ENCODE measurements around the gene ACACB.
A peak's percentile ranks its signal among the peaks of the same experiment; 100 is the strongest.

Gene ACACB

GRCh38 chr12:109258201-109258600 is 141.8 kb downstream of the ACACB start:
- DNase-seq (ENCODE audit: low read depth), result no peak

GRCh38 chr12:109258607-109259544 is 142.5 kb downstream of the ACACB start:
- DNase-seq (ENCODE audit: low read depth), result no peak

GRCh38 chr12:109259545-109259895 is 143.1 kb downstream of the ACACB start:
- DNase-seq (ENCODE audit: low read depth), result no peak

- no peak for DNase-seq (ENCODE audit: low read depth)
Measured at GRCh38 chr12:109261087-109261486, 144.7 kb downstream of the ACACB start.

- no peak for DNase-seq (ENCODE audit: low read depth)
Measured at GRCh38 chr12:109261939-109262338, 145.6 kb downstream of the ACACB start.

- no peak for DNase-seq (ENCODE audit: low read depth)
Measured at GRCh38 chr12:109263439-109263838, 147.1 kb downstream of the ACACB start.

- DNase-seq (ENCODE audit: low read depth), result peak; percentile 6
Measured at GRCh38 chr12:109264095-109264942, 147.9 kb downstream of the ACACB start.

GRCh38 chr12:109264943-109265650 is 148.7 kb downstream of the ACACB start:
- DNase-seq (ENCODE audit: low read depth), result no peak

GRCh38 chr12:109266106-109266879 is 149.9 kb downstream of the ACACB start:
- no peak for DNase-seq (ENCODE audit: low read depth)

GRCh38 chr12:109267361-109267760 is 151.0 kb downstream of the ACACB start:
- no peak for DNase-seq (ENCODE audit: low read depth)

GRCh38 chr12:109268896-109269295 is 152.5 kb downstream of the ACACB start:
- no peak for DNase-seq (ENCODE audit: low read depth)

- no peak for DNase-seq (ENCODE audit: low read depth)
Measured at GRCh38 chr12:109269428-109269827, 153.0 kb downstream of the ACACB start.

- DNase-seq (ENCODE audit: low read depth), result no peak
Measured at GRCh38 chr12:109270494-109270893, 154.1 kb downstream of the ACACB start.

- DNase-seq (ENCODE audit: low read depth), result no peak
Measured at GRCh38 chr12:109271418-109271817, 155.0 kb downstream of the ACACB start.

- DNase-seq (ENCODE audit: low read depth), result no peak
Measured at GRCh38 chr12:109273354-109273753, 157.0 kb downstream of the ACACB start.

- no peak for DNase-seq (ENCODE audit: low read depth)
Measured at GRCh38 chr12:109274381-109274780, 158.0 kb downstream of the ACACB start.

- DNase-seq (ENCODE audit: low read depth), result no peak
Measured at GRCh38 chr12:109275173-109275572, 158.8 kb downstream of the ACACB start.

- no peak for DNase-seq (ENCODE audit: low read depth)
Measured at GRCh38 chr12:109276160-109276559, 159.8 kb downstream of the ACACB start.

- no peak for DNase-seq (ENCODE audit: low read depth)
Measured at GRCh38 chr12:109277255-109277898, 161.0 kb downstream of the ACACB start.

GRCh38 chr12:109277899-109278762 is 161.7 kb downstream of the ACACB start:
- no peak for DNase-seq (ENCODE audit: low read depth)

Measured in activated T-cell treated with anti-CD3 and anti-CD28 coated beads for 1 hour (primary cell).